HAP-1 (cell line): ENCODE data around the gene C3orf70.

ENCODE experiments used
- DNase-seq, 2 experiments: peaks; one replicate each; pipeline ENCODE4 v3.0.0-alpha.2; 2016 to 2020; ENCODE audit warnings: low spot score in 2 of 2
- H3K27me3 ChIP-seq: fragments of 250-450 bp; sonication (Bioruptor Pico); 2 replicates; pipeline ENCODE4 v1.5.1; 2020; ENCODE audit warnings: low read depth, mild to moderate bottlenecking, moderate library complexity
- H3K36me3 ChIP-seq: fragments of 250-450 bp; sonication (Bioruptor Pico); replicated peaks from 2 replicates; pipeline ENCODE4 v1.5.1; 2020; ENCODE audit warnings: mild to moderate bottlenecking
- H3K4me1 ChIP-seq: fragments of 250-450 bp; sonication (Bioruptor Pico); 2 replicates; pipeline ENCODE4 v1.5.1; 2020; ENCODE audit warnings: mild to moderate bottlenecking
- H3K4me3 ChIP-seq: fragments of 250-450 bp; sonication (Bioruptor Pico); 2 replicates; pipeline ENCODE4 v1.5.1; 2020; ENCODE audit warnings: mild to moderate bottlenecking, moderate library complexity
- H3K9me3 ChIP-seq: fragments of 250-450 bp; sonication (Bioruptor Pico); 2 replicates; pipeline ENCODE4 v1.5.1; 2020; ENCODE audit warnings: mild to moderate bottlenecking, moderate library complexity
- in situ Hi-C: fragments of 300-500 bp; cut with MboI; formaldehyde crosslinking; loops from 3 replicates; pipeline ENCODE4 v1.14.3; 2020; ENCODE audit warnings: low sequenced_read_pairs, inconsistent platforms, mixed read lengths

The C3orf70 gene

DNA sequence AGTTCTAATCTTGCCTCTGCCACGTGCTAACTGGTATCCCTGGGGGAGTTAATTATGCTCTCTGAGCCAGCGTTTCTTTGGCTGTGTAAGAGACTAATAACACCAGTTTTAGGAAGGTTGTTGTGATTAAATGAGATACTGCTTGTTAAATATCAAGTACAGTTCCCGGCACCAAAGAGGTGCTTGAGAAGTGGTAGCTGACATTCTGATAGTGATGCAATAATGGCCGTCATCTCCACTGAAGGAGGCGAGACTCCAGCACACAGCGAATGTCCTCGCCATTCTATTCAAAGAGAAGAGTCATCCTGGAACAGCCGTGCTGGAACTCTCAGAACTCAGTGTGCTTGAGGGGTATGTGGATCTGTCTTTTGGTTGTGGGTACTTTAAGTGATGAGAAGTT, 9.8 kb upstream of the C3orf70 start:
- Histone ChIP-seq H3K9me3 (no peaks in the 10 kb centered on the region), H3K36me3 (no peaks in the 10 kb centered on the region), H3K4me1 (no peaks in the 10 kb centered on the region), H3K27me3 (no peaks in the 10 kb centered on the region; the same call in 1 of the 2 replicates), H3K4me3 (no peak overlapping the region)
- DNase-seq, result no peak
- in situ Hi-C loops, result no loop called here

DNA sequence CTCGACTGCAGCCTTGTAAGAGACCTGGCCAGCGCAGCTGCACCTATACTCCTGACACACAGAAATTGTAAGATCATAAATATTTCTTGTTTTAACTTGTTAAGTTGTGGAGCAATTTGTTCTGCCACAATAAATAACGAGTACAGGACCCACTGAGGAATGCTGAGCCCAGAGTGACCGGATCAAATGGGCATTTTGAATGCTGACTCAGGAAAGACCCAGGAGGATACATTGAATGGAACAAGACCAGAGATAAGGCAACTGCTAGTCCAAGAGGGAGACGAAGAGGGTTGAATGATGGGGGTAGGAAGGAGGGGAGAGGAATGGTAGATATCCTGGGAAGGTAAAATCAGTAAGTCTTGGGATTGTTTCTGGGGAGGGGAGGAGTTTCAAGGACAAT, 8.9 kb upstream of the C3orf70 start:
- DNase-seq, result no peak
- H3K9me3 ChIP-seq, result no peaks in the 10 kb centered on the region
- no peaks in the 10 kb centered on the region for H3K4me1 ChIP-seq
- H3K36me3 ChIP-seq, result no peaks in the 10 kb centered on the region
- no peak overlapping the region for H3K4me3 ChIP-seq
- no peaks in the 10 kb centered on the region; the same call in 1 of the 2 replicates for H3K27me3 ChIP-seq
- in situ Hi-C loops, result no loop called here

DNA sequence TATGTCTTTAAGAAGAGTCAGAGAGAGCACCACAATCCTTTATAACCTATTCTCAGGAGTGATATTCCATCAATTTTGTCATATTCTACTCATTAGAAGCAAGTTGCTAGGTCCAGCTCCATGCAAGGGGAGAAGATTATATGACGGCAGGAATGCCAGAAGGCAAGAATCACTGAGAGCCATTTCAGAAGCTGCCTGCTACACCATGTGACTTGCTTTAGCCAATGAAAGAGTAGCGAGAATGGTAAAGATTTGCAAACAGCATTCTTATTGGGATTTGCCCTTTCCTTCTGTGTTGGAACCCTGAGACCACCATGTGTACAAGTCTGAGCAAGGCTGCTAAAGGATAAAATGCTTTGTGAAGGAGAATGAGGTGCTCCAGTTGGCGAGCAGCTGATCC, 4.5 kb upstream of the C3orf70 start:
- H3K27me3 ChIP-seq, result no peaks in the 10 kb centered on the region; the same call in 1 of the 2 replicates
- no peak for DNase-seq
- no peaks in the 10 kb centered on the region for H3K36me3 ChIP-seq
- no peaks in the 10 kb centered on the region for H3K4me1 ChIP-seq
- in situ Hi-C loops, result no loop called here
- no peaks in the 10 kb centered on the region for H3K9me3 ChIP-seq
- no peak overlapping the region for H3K4me3 ChIP-seq

DNA sequence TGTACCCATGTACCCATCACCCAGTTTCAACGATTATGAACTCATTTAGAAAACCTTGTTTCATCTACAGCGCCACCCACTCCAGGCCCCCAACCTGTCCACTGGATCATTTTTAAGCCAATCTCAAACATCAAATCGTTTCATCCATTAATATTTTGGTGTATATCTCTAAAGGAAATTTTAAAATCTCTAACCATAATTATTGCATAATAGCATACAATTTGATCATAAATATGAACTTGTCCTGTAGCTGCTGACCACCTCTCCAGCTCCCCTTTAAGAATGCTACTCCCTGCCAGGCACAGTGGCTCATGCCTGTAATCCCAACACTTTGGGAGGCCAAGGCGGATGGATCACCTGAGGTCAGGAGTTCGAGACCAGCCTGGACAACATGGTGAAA, 2.8 kb upstream of the C3orf70 start:
- peaks cover 15% of the 10 kb centered on the region for H3K27me3 ChIP-seq
- H3K4me1 ChIP-seq, result no peaks in the 10 kb centered on the region
- H3K36me3 ChIP-seq, result no peaks in the 10 kb centered on the region
- H3K4me3 ChIP-seq, result no peak overlapping the region
- DNase-seq, result no peak
- in situ Hi-C loops, result no loop called here
- no peaks in the 10 kb centered on the region for H3K9me3 ChIP-seq

DNA sequence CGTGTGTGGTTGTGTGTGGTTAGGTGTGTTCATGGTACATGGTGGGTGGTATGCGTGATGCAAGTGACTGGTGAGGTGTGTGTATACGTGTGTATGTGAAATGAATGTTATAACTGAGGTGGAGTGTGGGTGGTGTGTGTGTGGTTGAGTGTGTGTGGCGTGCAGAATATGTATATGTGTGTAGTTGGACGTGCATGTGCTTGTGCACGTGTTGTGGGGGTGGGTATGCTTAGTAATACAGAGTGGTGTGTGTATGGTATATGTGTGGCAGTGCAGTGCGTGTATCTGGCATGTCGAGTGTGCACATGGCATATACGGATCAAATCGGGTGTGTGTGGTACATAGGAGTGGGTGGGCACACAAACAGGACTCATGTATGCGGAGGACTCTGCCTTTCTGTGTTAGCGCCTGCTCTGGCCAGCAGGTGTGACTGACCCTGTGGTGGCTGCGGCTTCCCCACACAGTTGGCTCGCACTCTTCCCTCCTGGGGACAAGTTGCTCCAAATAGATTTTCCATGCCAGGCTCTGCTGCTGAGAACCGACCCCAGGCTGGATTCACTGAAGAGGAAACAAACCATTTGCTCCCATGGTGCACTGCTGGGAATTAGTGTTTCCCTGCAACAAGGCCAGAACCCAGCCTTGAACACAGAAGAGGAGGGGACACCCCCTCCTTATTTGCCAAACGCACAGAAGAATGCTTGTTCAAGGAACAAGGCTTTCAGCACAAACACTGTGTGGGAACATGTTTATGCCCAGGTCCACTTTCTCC, 1.2 kb upstream of the C3orf70 start:
- DNase-seq, result no peak
- H3K9me3 ChIP-seq, result no peaks in the 10 kb centered on the region
- no peaks in the 10 kb centered on the region for H3K36me3 ChIP-seq
- H3K4me1 ChIP-seq, result no peaks in the 10 kb centered on the region
- in situ Hi-C loops, result no loop called here
- peaks cover 17% of the 10 kb centered on the region for H3K27me3 ChIP-seq
- no peak overlapping the region for H3K4me3 ChIP-seq

DNA sequence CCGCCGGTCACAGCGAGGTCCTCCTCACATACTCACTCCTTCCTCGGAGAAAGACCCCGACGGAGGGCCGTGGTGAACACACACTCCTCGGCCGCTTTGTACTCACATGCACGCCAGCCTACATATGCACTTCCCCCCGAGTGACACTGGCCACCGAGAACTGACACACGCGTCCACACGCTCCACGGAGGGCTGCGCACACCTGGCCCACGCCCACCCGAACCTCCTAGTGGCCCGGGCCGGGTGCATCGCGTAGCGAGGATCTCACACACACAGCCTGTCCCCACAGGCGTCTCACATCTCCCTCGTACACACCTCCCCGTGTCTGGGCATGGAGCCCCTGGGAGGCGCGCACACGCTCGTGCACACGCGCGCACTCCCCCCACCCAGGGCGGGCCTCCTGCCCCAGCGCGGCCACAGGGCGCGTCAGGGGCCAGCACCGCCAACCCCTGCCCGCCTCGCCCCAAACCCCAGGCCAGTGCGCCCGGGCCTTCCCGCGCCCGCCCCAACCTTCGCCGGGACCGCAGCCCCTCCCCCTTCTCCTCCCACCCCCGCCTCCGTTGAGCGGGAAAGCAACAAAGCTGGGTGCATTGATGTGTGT, 411 bp upstream of the C3orf70 start:
- in situ Hi-C loops, result no loop called here
- no peaks in the 10 kb centered on the region for H3K36me3 ChIP-seq
- no peak for DNase-seq
- peaks cover 21% of the 10 kb centered on the region for H3K27me3 ChIP-seq
- no peaks in the 10 kb centered on the region for H3K9me3 ChIP-seq
- H3K4me1 ChIP-seq, result no peaks in the 10 kb centered on the region
- peak overlapping the region; percentile 18 for H3K4me3 ChIP-seq

DNA sequence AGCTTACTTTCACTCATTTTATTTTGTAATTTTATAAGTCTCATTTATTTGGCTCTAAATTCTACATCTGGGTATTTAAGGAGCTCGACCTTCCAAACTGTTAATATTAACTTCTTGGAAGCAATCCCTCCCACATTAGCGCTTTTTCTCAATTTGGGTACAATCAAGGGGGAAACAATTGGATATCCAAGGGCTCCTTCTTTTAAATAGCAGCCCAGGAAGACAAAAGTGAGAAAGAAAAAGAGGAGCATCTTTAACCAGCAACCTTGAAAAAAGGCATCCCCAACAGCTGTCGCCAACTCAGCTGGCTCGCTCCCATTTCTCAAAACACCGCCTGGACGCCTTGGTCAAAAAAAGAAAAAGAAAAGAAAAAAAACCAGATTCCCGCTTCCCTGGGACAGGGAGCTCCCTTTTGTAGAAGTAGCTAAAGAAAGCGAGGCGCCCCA, 873 bp downstream of the C3orf70 start:
- H3K9me3 ChIP-seq, result no peaks in the 10 kb centered on the region
- H3K4me3 ChIP-seq, result peak overlapping the region; percentile 41
- H3K4me1 ChIP-seq, result no peaks in the 10 kb centered on the region
- in situ Hi-C loops, result no loop called here
- no peaks in the 10 kb centered on the region for H3K36me3 ChIP-seq
- peaks cover 29% of the 10 kb centered on the region for H3K27me3 ChIP-seq
- no peak for DNase-seq

DNA sequence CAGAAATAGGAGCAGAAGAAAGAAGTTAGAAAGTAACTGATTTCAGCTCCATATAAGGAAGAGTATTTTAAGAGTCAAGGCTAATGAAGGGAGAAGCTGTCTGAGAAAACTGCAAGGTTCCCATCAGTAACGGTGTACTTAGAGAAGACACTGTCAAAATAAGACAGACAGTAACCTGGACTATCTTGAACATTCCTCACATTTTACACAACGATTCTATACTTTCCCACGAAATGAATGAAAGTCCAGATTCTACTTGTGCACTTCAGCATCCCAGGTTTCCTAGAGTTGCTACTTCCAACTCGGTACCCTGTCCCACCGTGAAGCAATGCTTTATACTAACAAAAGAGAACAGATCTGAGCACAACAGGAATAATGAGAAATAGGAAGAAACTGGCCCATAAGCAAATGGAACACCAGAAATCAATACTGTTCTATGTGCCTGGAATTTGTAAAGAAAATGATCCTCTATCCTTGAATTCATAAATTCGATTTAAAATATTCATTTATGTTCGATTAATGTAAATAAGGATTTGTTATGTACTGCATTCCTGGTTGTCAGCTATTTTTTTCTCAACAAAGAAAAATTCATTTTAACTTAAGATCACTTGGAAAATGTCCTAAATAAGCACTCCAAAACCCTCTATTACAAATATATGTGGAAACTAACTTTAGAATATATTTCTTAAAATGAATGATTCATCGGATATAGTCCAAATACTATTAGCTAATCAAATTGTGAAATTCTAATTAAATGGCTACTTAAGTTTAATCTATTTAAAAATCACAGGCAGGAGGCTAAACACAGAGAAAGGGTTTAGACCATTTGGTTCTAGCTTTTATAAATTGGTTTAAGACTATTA, 1.5 kb downstream of the C3orf70 start:
- Histone ChIP-seq H3K4me3 (no peak overlapping the region), H3K9me3 (no peaks in the 10 kb centered on the region), H3K4me1 (no peaks in the 10 kb centered on the region), H3K36me3 (no peaks in the 10 kb centered on the region), H3K27me3 (peaks cover 29% of the 10 kb centered on the region)
- in situ Hi-C loops, result no loop called here
- no peak for DNase-seq

DNA sequence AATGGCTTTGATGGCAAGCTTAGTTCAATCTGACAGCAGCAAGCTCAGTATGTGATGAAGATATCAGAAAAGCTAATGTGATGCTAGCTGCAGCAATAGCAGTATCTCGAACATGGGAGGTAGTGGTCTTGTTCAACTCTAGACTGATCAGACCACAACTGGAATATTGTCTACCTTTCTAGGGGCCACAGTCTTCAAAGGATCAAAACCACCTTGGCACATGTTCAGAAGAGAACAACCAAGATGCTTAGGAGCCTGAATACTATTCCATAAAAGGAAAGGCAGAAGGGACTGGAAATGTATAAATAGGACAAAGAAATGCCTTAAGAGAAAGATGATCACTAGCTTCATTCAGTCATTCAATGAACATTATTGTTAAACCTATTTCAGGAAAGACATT, 2.3 kb downstream of the C3orf70 start:
- in situ Hi-C loops, result no loop called here
- Histone ChIP-seq H3K36me3 (no peaks in the 10 kb centered on the region), H3K4me1 (no peaks in the 10 kb centered on the region), H3K27me3 (peaks cover 29% of the 10 kb centered on the region), H3K4me3 (no peak overlapping the region), H3K9me3 (no peaks in the 10 kb centered on the region)
- DNase-seq, result no peak

DNA sequence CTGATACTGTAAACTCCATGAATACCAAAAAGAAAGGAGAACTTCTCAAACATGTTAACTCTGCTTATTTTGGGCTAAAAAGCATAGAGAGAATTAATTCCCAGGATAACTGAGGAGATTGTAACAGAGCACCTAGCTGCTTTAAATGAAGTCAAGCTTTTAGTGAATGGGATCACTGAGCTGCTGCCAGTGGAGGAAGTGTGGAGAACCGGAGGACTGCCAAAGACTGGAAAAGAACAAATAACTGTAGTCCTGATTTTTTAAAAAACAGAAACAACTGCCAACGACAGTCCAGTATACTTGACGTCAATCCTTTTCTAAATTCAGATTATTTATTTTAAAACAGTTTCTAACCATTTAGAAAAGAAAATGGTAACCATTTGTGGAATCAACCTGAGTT, 3.3 kb downstream of the C3orf70 start:
- no peak overlapping the region for H3K4me3 ChIP-seq
- H3K27me3 ChIP-seq, result peaks cover 29% of the 10 kb centered on the region
- DNase-seq, result no peak
- no peaks in the 10 kb centered on the region for H3K36me3 ChIP-seq
- no peaks in the 10 kb centered on the region for H3K4me1 ChIP-seq
- H3K9me3 ChIP-seq, result no peaks in the 10 kb centered on the region
- in situ Hi-C loops, result no loop called here

DNA sequence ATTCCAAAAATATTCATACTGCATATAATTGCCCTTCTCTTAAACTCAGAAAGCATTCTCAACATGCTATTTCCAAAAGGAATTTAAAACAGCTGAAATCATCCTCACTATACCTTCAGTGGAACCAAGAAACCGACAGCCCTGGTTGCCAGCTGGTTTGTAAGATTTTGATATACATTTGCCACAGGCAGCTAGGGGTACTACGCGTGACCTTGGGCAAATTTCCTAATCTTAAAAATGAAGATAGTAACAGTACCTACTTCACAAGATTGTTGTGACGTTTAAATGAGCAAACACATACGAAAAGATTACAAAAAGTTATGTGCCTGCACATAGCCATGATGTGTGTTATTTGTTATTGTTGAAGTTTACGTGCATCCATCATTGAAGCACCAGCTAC, 7.3 kb downstream of the C3orf70 start:
- DNase-seq, result no peak
- Histone ChIP-seq H3K4me1 (no peaks in the 10 kb centered on the region), H3K4me3 (no peak overlapping the region), H3K36me3 (no peaks in the 10 kb centered on the region), H3K27me3 (peaks cover 13% of the 10 kb centered on the region), H3K9me3 (no peaks in the 10 kb centered on the region)
- in situ Hi-C loops, result no loop called here

DNA sequence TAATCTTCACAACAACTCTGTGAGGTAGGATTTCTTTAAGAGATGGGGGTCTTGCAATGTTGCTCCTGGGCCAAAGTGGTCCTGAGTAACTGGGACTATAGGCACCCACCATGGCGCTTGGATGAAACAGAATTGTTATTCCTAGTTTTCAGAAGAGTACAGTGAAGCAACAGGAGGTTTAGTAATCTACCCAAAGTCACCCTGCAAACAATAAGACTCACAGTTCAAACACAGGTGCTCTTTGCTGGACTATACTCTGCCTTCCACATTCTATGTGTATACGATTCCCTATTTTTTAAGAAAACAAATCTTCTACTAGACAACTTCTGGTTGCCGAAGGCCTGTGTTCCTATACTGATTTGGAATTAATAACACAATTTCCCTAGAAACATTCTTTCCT, 8.1 kb downstream of the C3orf70 start:
- Histone ChIP-seq H3K4me3 (no peak overlapping the region), H3K36me3 (no peaks in the 10 kb centered on the region), H3K9me3 (no peaks in the 10 kb centered on the region), H3K27me3 (peaks cover 13% of the 10 kb centered on the region), H3K4me1 (no peaks in the 10 kb centered on the region)
- DNase-seq, result no peak
- in situ Hi-C loops, result no loop called here

DNA sequence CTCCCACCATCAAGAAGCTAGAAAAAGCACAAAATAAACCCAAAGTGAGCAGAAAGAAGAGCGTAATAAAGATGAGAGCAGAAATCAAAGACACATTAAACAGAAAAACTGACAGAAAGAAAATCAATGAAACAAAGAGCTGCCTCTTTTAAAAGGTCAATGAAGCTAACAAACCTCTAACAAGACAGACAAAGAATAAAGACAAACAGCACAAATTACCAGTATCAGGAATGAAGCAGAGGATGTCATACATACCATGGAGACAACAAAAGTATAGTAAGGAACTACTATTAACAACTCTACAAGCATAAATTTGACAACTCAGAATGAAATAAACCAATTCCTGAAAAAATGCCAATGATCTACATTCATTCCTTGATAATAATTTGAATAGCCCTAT, 15.0 kb downstream of the C3orf70 start:
- no peaks in the 10 kb centered on the region for H3K9me3 ChIP-seq
- no peak for DNase-seq
- in situ Hi-C loops, result no loop called here
- no peak overlapping the region for H3K4me3 ChIP-seq
- H3K27me3 ChIP-seq, result peaks cover 4% of the 10 kb centered on the region; the same call in 1 of the 2 replicates
- no peaks in the 10 kb centered on the region for H3K4me1 ChIP-seq
- H3K36me3 ChIP-seq, result no peaks in the 10 kb centered on the region

DNA sequence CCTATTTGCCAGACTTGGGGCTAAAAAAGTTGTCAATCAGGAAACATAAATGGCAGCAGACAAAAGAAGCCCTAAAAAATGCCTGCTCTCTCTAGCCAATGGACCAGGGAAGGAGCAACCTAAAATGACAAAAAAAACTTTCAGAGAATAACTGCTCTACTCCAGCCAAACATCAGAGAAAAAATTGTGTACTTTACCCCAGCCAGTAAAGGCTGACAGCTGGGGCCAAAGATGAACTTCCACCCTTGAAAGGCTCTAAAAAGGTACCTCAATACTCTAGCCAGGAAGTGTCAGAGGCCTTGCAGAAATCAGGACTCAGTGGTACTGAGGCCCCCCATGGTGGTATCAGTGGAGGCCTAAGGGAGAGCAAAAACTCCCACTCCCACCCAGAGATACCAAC, 18.4 kb downstream of the C3orf70 start:
- no peak overlapping the region for H3K4me3 ChIP-seq
- H3K36me3 ChIP-seq, result no peaks in the 10 kb centered on the region
- no peak for DNase-seq
- no peaks in the 10 kb centered on the region for H3K4me1 ChIP-seq
- in situ Hi-C loops, result no loop called here
- no peaks in the 10 kb centered on the region; the same call in 1 of the 2 replicates for H3K9me3 ChIP-seq
- H3K27me3 ChIP-seq, result peaks cover 4% of the 10 kb centered on the region; the same call in 1 of the 2 replicates
